GM18907 (cell line): ENCODE results near the gene FAM174C.

Experiments used
- ATAC-seq: cut with Tn5 transposase; IDR thresholded peaks from one replicate; pipeline ENCODE4 v1.9.1; 2021; ENCODE audit warnings: mild to moderate bottlenecking, moderate library complexity; ENCODE audit not compliant: unreplicated experiment

Gene FAM174C

GRCh38 chr19:1260749-1261537, 14.4 kb upstream of the FAM174C start:
- ATAC-seq, result peak; percentile 44

GRCh38 chr19:1261538-1261797, 13.9 kb upstream of the FAM174C start:
- ATAC-seq, result no peak

GRCh38 chr19:1261798-1262622, 13.3 kb upstream of the FAM174C start:
- no peak for ATAC-seq

GRCh38 chr19:1262623-1263123, 12.7 kb upstream of the FAM174C start:
- no peak for ATAC-seq

GRCh38 chr19:1263188-1263587, 12.1 kb upstream of the FAM174C start:
- ATAC-seq, result no peak

GRCh38 chr19:1264801-1265614, 10.3 kb upstream of the FAM174C start:
- no peak for ATAC-seq

- no peak for ATAC-seq
Measured at GRCh38 chr19:1265615-1266128, 9.7 kb upstream of the FAM174C start.

- ATAC-seq, result peak; percentile 31
Measured at GRCh38 chr19:1266129-1266915, 9.0 kb upstream of the FAM174C start.

- peak; percentile 15 for ATAC-seq
Measured at GRCh38 chr19:1266916-1267476, 8.3 kb upstream of the FAM174C start.

GRCh38 chr19:1267477-1268225, 7.7 kb upstream of the FAM174C start:
- ATAC-seq, result no peak

GRCh38 chr19:1268226-1269064, 6.9 kb upstream of the FAM174C start:
- ATAC-seq, result no peak

- peak; percentile 60 for ATAC-seq
Measured at GRCh38 chr19:1269065-1269477, 6.3 kb upstream of the FAM174C start, which contains the start of gene CIRBP. Gene CIRBP, plus strand, starts transcription at chr19:1269332. Its CDS starts 1,602 bp downstream, at chr19:1270934.

- ATAC-seq, result peak; percentile 26
Measured at GRCh38 chr19:1269478-1270212, 5.7 kb upstream of the FAM174C start.

GRCh38 chr19:1270213-1270853, 5.0 kb upstream of the FAM174C start:
- no peak for ATAC-seq

- ATAC-seq, result no peak
Measured at GRCh38 chr19:1270854-1271527, 4.3 kb upstream of the FAM174C start.
